OCI-LY3 (cell line): ENCODE data around the gene SLC36A3.

ENCODE experiments used
- H2AFZ ChIP-seq: fragments of 200-600, 300-600 bp; shearing (Covaris generic); 2 replicates; pipeline ENCODE4 v1.6.0; 2014; ENCODE audit warnings: antibody characterized with exemption, low read depth, low read length
- H3K27ac ChIP-seq: fragments of 200-600, 300-600 bp; sonication (generic); 2 replicates; pipeline ENCODE4 v1.5.1; 2014; ENCODE audit warnings: mild to moderate bottlenecking, low read length, moderate library complexity, mixed read lengths
- H3K27me3 ChIP-seq: fragments of 200-600, 300-600 bp; sonication (generic); 2 replicates; pipeline ENCODE4 v1.6.1; 2014; ENCODE audit warnings: low read depth, low read length, mixed read lengths
- H3K36me3 ChIP-seq: fragments of 200-600, 300-600 bp; sonication (generic); replicated peaks from 2 replicates; pipeline ENCODE3; 2014; ENCODE audit warnings: low read depth, low read length, mixed read lengths
- H3K4me1 ChIP-seq: fragments of 300-600, 200-600 bp; sonication (generic); 2 replicates; pipeline ENCODE4 v1.6.1; 2014; ENCODE audit warnings: low read length, mixed read lengths
- H3K4me2 ChIP-seq: fragments of 200-600, 300-600 bp; sonication (generic); 2 replicates; pipeline ENCODE4 v1.6.1; 2014; ENCODE audit warnings: low read length, mixed read lengths
- H3K4me3 ChIP-seq: fragments of 300-600, 200-600 bp; sonication (generic); 2 replicates; pipeline ENCODE4 v1.5.1; 2014; ENCODE audit warnings: antibody characterized with exemption, mild to moderate bottlenecking, low read length, moderate library complexity
- H3K79me2 ChIP-seq: fragments of 300-600, 200-600 bp; shearing (Covaris generic); 2 replicates; pipeline ENCODE4 v1.6.1; 2014; ENCODE audit warnings: mild to moderate bottlenecking, low read length, mixed read lengths
- H3K9ac ChIP-seq: fragments of 300-600, 200-600 bp; shearing (Covaris generic); 2 replicates; pipeline ENCODE4 v1.6.0; 2014; ENCODE audit warnings: mild to moderate bottlenecking, low read length, moderate library complexity
- H3K9me3 ChIP-seq: fragments of 200-600, 300-600 bp; shearing (Covaris generic); 2 replicates; pipeline ENCODE4 v1.6.1; 2014; ENCODE audit warnings: low read length, mixed read lengths; ENCODE audit not compliant: insufficient read depth
- H4K20me1 ChIP-seq: fragments of 200-600, 300-600 bp; sonication (generic); 2 replicates; pipeline ENCODE4 v1.6.1; 2016; ENCODE audit warnings: low read length, mixed read lengths; ENCODE audit not compliant: insufficient read depth
- CTCF ChIP-seq: fragments of 200-600, 300-600 bp; sonication (generic); IDR thresholded peaks from 2 replicates; pipeline ENCODE4 v1.5.1; 2014; ENCODE audit warnings: antibody characterized with exemption, low read length, low read depth
- EZH2phosphoT487 ChIP-seq: fragments of 200-600 bp; shearing (Covaris generic); IDR thresholded peaks from 2 replicates; pipeline ENCODE4 v1.6.1; 2018; ENCODE audit warnings: antibody characterized with exemption, mixed run types, low read depth

SLC36A3 gene

GRCh38 chr5:151345808-151346478, 42.4 kb upstream of the SLC36A3 start:
- Histone ChIP-seq H3K4me2 (no peak overlapping the region), H2AFZ (no peak overlapping the region), H3K9ac (no peak overlapping the region), H3K27me3 (peaks cover 51% of the 10 kb centered on the region), H4K20me1 (no peaks in the 10 kb centered on the region), H3K4me1 (no peaks in the 10 kb centered on the region), H3K4me3 (no peak overlapping the region), H3K27ac (no peak overlapping the region), H3K9me3 (no peaks in the 10 kb centered on the region), H3K36me3 (no peaks in the 10 kb centered on the region), H3K79me2 (no peaks in the 10 kb centered on the region)
- TF ChIP-seq CTCF (no peak), EZH2phosphoT487 (no peak)

- H3K9me3 ChIP-seq, result no peaks in the 10 kb centered on the region
- H3K9ac ChIP-seq, result no peak overlapping the region
- H3K36me3 ChIP-seq, result no peaks in the 10 kb centered on the region
- H2AFZ ChIP-seq, result no peak overlapping the region
- H3K27ac ChIP-seq, result no peak overlapping the region
- H3K4me3 ChIP-seq, result no peak overlapping the region
- H3K79me2 ChIP-seq, result no peaks in the 10 kb centered on the region
- H3K27me3 ChIP-seq, result peaks cover 52% of the 10 kb centered on the region
- H4K20me1 ChIP-seq, result no peaks in the 10 kb centered on the region
- no peaks in the 10 kb centered on the region for H3K4me1 ChIP-seq
- TF ChIP-seq CTCF, result no peak
- TF ChIP-seq EZH2phosphoT487, result no peak
- H3K4me2 ChIP-seq, result no peak overlapping the region
These were observed 41.7 kb upstream of the SLC36A3 start for GRCh38 chr5:151345187-151345807.

GRCh38 chr5:151344088-151344487, 40.5 kb upstream of the SLC36A3 start:
- Histone ChIP-seq H3K9ac (no peak overlapping the region), H2AFZ (no peak overlapping the region), H3K9me3 (no peaks in the 10 kb centered on the region), H3K27ac (no peak overlapping the region), H3K4me1 (no peaks in the 10 kb centered on the region), H3K4me2 (no peak overlapping the region), H3K27me3 (peaks cover 52% of the 10 kb centered on the region), H3K79me2 (no peaks in the 10 kb centered on the region), H4K20me1 (no peaks in the 10 kb centered on the region), H3K4me3 (no peak overlapping the region), H3K36me3 (no peaks in the 10 kb centered on the region)
- TF ChIP-seq EZH2phosphoT487, result no peak
- no peak for TF ChIP-seq CTCF

GRCh38 chr5:151340004-151340403, 36.4 kb upstream of the SLC36A3 start:
- Histone ChIP-seq H3K36me3 (no peaks in the 10 kb centered on the region), H4K20me1 (no peaks in the 10 kb centered on the region), H3K27me3 (peaks cover 41% of the 10 kb centered on the region), H3K4me3 (no peak overlapping the region), H3K9me3 (no peaks in the 10 kb centered on the region), H3K9ac (no peak overlapping the region), H3K4me2 (no peak overlapping the region), H3K27ac (no peak overlapping the region), H2AFZ (no peak overlapping the region), H3K4me1 (no peaks in the 10 kb centered on the region), H3K79me2 (no peaks in the 10 kb centered on the region)
- no peak for TF ChIP-seq EZH2phosphoT487
- no peak for TF ChIP-seq CTCF
